Activated CD4-positive, alpha-beta T cell treated with anti-CD3 and anti-CD28 coated beads, Interleukin-2, amount 50 U/mL, for 1 hour (primary cell): Measurements from ENCODE around the gene SPECC1L.

Source experiments
- DNase-seq: peaks from one replicate; pipeline ENCODE4 v3.0.0-alpha.2; 2020

SPECC1L gene

DNA sequence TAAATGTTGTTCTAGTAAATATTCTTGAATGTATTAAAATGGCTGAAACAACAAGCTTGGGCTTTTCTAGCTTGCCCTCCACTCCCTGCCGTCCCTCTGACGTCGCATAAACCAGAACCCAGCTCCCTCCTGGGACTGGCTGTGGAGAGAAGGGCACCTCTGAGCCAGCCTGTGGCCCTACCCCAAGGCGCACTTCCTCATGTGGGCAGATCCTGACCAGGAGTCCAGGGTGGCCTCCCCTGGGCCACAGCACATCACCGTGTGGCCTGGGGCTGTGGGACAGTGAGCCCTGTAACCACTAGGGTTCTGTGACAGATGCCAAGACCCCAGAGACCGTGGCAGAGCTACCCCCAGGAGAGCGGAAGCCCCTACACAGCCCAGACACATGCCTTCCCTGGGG lies 146.6 kb downstream of the SPECC1L start:
- DNase-seq = no peak

DNA sequence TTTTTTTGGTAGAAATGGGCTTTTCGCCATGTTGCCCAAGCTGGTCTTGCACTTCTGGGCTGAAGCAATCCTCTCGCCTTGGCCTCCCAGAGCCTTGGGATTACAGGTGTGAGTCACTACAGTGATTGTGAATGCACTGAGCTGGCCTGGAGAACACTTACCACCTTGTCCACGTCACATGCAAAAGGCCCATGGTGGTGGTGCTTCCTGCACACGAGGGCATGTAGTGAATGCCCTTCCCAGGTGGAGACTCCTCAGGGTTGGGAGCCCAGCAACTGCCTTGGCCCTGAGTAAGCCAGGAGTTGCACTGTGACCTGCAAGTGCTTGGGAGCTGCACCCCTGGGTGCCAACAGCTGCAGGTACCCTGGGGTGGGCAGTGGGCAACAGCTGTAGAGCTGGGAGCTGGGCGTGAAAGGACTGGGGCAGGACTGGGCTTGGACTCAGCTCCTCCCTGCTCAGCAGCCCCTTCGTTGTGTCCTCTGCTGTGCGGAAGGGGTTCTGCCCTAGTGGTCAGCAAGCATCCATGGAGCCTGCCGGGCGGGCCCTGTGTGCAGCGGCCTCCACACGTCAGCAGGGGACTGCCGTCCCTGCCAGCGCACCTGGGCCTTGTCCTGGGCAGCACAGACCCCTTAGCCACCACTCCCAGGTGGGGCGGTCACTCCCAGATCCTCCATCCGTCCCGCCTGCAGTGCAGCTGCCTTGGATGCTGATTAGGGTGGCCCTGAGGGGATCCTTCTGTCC lies 147.4 kb downstream of the SPECC1L start:
- DNase-seq = no peak

DNA sequence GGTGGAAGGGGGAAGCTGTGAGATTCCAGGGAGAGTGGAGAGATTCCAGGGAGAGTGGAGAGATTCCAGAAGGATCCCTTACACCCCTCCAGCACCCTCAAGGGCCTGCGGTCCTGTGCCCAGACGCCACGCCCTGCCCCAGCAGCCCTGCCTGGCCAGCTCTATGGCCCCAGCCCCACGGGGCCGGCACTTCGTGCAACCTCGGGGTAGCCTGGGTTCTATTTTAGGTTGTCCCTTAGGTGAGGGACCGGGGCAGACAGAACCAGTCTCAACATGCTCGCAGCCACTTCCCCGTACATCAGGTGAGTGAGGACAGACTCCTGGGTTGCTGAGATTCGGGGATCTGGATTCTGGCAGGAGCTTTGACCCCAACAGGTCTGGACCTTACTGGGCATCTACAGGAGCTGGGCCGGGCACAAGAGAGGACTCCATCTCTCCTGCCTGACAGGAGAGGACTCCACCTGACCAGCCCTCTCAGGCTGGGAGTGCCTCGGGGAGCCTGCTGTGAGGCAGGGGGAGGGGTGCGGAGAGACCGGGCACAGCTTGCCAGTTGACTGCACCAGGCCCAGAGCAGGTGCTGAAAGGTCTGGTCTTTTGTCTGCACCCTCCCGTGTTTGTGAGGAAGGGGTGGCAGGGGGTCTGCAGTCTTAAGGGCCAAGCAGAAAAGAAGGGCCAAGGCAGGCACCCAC lies 148.3 kb downstream of the SPECC1L start:
- no peak for DNase-seq

GRCh38 chr22:24419475-24419850 lies 148.8 kb downstream of the SPECC1L start:
- no peak for DNase-seq

GRCh38 chr22:24420072-24420976 lies 149.7 kb downstream of the SPECC1L start:
- no peak for DNase-seq

GRCh38 chr22:24420977-24421343 lies 150.3 kb downstream of the SPECC1L start:
- no peak for DNase-seq

DNA sequence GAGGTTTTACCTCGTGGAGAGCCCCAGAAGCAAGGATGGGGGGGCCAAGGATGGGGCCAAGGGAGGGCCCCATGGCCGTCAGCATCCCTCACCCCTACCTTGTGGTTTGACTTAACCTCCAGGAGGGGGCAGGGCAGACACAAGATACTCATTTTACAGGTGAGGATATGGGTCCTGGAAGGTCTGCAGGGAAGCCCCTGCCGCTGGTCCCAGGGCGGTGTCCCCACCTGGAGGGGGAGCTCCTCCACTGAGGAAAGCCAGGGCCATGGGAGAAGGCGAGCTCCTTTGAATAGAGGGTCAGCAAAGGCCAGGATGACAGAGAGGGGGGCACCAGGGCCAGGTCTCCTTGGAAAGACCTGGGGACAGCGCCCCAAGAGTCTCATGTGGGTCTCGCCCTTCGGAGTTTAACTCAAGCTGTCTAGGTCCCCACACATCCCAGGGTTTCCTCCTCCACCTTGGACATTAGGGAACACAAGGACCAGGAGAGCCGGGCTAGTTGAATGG lies 150.8 kb downstream of the SPECC1L start:
- peak; percentile 41 for DNase-seq

DNA sequence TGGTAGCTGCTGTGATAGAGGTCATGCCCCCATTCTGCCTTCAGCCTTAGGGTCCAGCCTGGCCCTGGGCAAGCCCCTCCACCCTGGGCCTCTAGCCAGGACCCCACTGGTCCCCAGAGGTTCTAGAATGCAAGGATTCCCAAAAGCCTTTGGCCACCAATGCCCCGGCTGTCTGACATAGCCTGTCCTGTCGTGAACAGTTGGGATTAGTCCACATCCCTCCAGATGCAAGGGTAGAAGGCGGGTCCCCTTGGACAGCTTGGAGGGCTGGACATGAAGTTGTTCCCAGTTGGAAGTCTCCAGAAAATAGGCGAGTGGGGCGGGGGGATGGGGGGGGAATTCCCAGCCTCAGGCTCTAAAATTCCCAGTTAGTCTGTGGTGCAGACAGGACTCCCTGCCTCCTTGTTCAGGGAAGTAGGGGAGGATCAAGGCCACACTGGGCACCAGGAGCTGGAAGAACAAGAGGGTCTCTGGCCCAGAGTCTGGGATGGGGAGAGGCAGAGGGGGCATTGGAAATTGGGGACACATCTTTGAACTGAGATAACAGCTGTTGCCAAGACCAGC lies 151.6 kb downstream of the SPECC1L start:
- no peak for DNase-seq

DNA sequence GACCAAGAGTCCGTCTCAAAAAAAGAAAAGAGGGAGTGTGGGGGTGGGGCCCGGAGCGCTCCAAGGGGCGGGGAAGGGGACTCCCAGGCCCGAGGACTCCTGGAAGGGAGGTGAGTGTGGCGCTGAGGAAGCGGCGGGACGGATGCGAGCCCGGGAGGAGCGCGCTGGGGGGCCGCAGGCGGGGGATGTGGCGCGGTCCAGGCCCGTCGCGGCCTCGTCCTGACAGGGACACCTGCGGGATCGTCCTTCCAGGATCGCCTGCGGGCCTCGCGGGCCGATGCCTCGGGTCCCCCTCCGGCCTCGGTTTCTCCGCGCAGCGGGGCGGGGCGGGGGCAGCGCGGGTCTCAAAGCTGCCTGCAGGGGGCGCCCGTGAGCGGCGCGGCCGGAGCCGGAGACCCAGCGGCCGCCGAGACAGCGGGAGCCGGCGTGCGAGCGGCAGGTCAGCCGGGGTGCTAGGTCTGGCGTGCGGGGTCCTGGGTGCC lies 152.9 kb downstream of the SPECC1L start:
- peak; percentile 55 for DNase-seq

GRCh38 chr22:24424001-24424900 lies 153.6 kb downstream of the SPECC1L start:
- DNase-seq = peak; percentile 38

- no peak for DNase-seq
Observed at GRCh38 chr22:24424901-24425775, 154.5 kb downstream of the SPECC1L start.

- DNase-seq = no peak
Observed at GRCh38 chr22:24426436-24426835, 155.8 kb downstream of the SPECC1L start.

DNA sequence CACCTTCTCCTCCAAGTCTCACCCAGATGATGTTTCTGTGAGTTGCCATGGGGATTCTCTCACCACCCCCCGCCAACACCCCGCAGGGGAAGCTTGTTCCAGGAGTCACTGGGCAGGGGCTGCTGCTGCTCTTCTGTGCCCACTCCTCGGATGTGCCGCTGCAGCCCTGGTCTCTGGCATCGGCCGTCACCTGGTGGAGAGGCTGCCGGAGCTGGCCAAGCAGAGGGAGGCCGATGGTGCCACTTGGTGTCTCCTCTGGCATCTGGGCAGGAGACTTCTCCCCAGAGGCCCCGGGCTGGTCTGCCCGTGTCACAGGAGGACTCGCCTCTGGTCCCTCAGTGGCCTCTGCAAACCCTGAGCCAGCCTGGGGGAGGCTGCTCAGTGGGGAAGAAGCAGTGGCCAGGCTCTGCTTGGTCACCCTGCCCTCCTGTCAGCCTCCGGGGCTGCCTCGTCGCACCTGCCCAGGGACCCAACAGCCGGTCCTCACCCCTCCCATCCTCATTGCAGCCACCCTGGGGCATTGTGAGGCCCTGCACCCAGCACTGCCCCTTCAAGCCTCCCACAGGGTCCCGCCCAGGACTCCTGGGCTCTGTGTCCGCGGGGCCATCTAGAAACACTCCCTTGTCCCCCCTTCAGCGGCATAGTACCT lies 156.3 kb downstream of the SPECC1L start:
- DNase-seq = no peak

GRCh38 chr22:24427500-24428164 lies 157.0 kb downstream of the SPECC1L start, which contains the start of gene ADORA2A:
Gene ADORA2A, plus strand, starts transcription at chr22:24427599. Its CDS starts 5,806 bp downstream, at chr22:24433405.
- DNase-seq = peak; percentile 83

DNA sequence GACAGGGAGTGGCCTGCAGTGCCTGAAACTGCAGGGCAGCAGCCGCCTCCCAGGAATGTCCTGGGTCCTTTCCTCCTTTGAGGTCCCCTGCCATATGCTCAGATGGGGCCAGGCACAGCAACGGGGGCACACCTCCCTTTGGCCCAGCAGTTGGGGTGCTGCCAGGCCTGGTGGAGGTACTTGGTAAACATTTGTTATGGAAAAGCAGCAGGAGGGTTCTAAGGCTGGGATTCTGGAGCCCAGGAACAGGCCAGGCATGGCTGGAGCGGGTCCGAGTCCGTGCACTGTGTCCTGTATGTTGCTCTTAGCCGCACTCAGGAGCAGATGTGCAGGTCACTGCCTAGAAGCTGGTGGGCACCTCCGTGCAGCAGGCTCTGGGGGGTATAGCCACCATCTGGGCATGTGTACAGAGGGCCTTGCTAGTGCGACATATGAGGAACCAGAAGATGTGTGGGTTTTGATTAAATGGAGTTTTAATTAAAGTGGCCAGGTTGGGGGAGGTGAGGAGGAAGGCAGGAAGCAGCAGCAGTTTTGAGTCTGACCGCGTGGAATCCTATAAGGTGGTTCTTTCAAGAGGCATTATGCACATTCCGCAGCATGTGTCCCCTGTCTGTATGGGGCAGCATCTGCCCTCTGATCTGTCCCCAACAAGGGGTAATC lies 158.2 kb downstream of the SPECC1L start:
- no peak for DNase-seq

DNA sequence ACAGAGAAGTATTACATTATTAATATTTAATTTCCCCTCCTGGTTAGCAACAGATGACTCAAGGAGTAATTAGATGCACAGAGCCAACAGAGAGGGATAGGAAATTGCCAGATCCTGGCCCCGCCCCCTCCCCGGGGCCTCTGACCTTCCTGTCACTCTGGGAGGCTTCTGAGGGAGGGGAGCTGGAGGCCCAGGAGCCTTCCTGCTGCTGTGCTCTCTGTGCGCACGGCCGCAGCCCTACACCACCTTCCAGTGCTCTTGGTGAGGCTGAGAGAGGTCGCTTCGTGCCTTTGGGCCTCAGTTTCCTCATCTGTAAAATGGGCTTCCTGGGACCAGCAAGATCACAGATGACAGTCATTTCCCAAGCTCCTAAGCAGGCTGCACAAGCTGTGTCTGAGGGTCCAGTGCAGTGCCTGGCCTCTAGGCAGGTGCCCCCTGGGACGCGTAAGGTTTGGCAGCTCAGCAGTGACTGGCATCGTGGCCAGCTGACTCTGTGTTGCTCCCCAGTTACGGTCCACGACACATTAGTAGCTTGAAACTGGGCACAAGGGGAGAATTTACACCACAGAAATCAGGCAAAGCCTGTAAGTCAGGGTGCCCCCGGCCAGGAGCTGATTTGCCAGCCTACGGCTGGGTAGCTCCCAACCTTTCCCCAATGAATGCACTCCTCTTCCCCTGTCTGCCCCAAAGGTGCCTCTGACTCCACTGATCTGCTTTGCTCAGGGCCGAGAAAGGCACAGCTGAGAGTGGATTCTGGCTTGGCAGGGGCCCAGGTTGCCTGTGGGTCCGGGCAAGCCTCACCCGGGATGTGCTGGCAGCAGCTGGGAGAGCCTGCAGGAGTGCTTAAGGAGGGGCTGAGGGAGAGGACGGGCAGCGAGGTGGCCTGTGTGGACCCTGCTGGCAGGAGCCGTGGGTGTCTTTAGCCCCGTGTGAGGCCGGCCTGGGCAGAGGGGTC lies 159.1 kb downstream of the SPECC1L start:
- DNase-seq = peak; percentile 52

DNA sequence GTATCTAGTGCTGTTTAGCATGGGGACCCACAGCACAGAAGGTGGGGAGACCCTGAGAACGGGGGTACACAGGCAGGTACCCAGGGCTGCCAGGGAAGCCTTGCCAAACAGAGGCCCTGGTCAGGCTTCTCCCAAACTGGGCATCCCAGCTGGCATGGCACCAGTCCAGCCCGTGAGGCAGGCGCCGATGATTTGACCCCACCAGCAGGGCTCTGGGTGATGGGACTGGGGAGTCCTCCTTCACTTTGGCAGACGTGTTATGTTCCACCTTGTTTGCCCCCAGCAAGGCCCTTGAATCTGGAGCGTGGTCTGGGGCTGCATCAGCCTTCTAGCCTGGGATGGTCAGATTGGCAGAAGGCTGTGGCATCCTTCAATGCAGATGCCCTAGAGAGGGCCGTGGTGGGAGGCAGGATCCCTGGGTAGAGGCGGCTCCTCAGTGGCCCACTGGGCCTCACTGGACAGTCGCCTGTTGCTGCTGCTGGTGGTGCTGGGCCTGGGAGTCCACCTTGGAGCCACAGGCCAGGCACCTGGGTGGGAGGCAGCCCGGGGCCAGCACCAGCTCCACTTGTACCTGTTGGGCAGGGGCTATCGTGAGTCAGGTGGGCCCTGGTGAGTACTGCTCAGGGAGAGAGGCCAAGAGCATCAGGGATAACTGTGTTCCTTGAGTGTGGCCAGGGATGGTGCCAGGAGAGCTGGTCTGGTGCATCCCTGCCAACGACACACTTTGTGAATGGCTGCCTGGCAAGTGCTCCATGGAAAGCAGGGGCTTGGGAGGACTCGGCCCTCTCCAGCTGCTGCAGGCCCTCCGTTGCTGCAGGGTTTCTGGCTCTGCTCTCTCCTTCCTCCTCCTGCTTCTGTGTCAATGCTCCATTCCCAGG lies 160.0 kb downstream of the SPECC1L start:
- DNase-seq = no peak
